K562 (cell line): Measurements from ENCODE around the gene FAM83E.

Experiments used
- ATF2 ChIP-seq: sonication (generic); formaldehyde crosslinking; IDR thresholded peaks from 2 replicates; pipeline ENCODE4 v1.8.1; 2022; ENCODE audit warnings: missing genetic modification reagents
- CREB3 ChIP-seq: fragments of 450-650 bp; conservative IDR thresholded peaks from 2 replicates; pipeline ENCODE4 v1.6.1; 2016; ENCODE audit warnings: missing genetic modification characterization, low read depth, mild to moderate bottlenecking, missing compliant biosample characterization, moderate library complexity
- HDAC6 ChIP-seq: IDR thresholded peaks from 2 replicates; pipeline ENCODE4 v1.6.1; 2012; ENCODE audit warnings: low read depth, mild to moderate bottlenecking, control low read depth, inconsistent platforms, low read length, moderate library complexity
- NFYB ChIP-seq: IDR thresholded peaks from 2 replicates; pipeline ENCODE4 v1.6.1; 2011; ENCODE audit warnings: mild to moderate bottlenecking, moderate library complexity; ENCODE audit not compliant: insufficient read length; ENCODE audit errors: extremely low read depth
- NR1H2 ChIP-seq: sonication (generic); formaldehyde crosslinking; IDR thresholded peaks from 2 replicates; pipeline ENCODE4 v1.4.0; 2020; ENCODE audit warnings: mild to moderate bottlenecking, missing genetic modification reagents
- RBM15 ChIP-seq: fragments of 200-400 bp; formaldehyde crosslinking; IDR thresholded peaks from 2 replicates; pipeline ENCODE4 v1.6.1; 2018; ENCODE audit warnings: mild to moderate bottlenecking, low read length, moderate library complexity; ENCODE audit not compliant: insufficient read depth
- SPI1 ChIP-seq: IDR thresholded peaks from 2 replicates; pipeline ENCODE4 v1.6.1; 2011; ENCODE audit warnings: low read depth, low read length, control low read depth, borderline replicate concordance
- ZNF512 ChIP-seq: IDR thresholded peaks from 2 replicates; pipeline ENCODE4 v1.6.1; 2016; ENCODE audit warnings: missing genetic modification characterization, missing compliant biosample characterization

- TF ChIP-seq CREB3 (tag) (no peak), RBM15 (no peak), ZNF512 (tag) (no peak), HDAC6 (no peak), NR1H2 (CRISPR knock-in tag) (peak; percentile 83), NFYB (no peak), ATF2 (CRISPR knock-in tag) (no peak), SPI1 (no peak)
Observed at GRCh38 chr19:48588670-48589401, 26.0 kb downstream of the FAM83E start.
